ENCODE results near the gene ECI1.

- TF ChIP-seq, protein P1, sequence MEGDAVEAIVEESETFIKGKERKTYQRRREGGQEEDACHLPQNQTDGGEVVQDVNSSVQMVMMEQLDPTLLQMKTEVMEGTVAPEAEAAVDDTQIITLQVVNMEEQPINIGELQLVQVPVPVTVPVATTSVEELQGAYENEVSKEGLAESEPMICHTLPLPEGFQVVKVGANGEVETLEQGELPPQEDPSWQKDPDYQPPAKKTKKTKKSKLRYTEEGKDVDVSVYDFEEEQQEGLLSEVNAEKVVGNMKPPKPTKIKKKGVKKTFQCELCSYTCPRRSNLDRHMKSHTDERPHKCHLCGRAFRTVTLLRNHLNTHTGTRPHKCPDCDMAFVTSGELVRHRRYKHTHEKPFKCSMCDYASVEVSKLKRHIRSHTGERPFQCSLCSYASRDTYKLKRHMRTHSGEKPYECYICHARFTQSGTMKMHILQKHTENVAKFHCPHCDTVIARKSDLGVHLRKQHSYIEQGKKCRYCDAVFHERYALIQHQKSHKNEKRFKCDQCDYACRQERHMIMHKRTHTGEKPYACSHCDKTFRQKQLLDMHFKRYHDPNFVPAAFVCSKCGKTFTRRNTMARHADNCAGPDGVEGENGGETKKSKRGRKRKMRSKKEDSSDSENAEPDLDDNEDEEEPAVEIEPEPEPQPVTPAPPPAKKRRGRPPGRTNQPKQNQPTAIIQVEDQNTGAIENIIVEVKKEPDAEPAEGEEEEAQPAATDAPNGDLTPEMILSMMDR (IDR thresholded peaks at IDR 0.05) = no peak
- no peak for TF ChIP-seq POLR2A (IDR thresholded peaks at IDR 0.05)
Measured at GRCh38 chr16:2191446-2191706, 60.0 kb downstream of the ECI1 start.
